ENCODE data around the gene DHX35. TPM values are rescaled to one million over a fixed set of nuclear protein-coding genes. Genes with fewer than 3 reads are reported as not detected.

DHX35 gene
- total RNA-seq (2014; rRNA removed; shearing (Covaris generic)) (20.1 and 25.9 TPM in 2 replicates), polyA plus RNA-seq (2016; fragmentation: Nextera tagmentation; extraction: Ambion mirVana) (8.3 TPM in 2 replicates)
- long read RNA-seq, partial matches to known transcripts = 2 of 6 reads
- long read RNA-seq, other reads (novel, unspliced or antisense) = 1 of 6 reads

GRCh38 chr20:38962044-38962927, at the start of gene DHX35:
TSS of gene DHX35 (plus strand) at chr20:38962344. CDS start at chr20:38962368, 24 bp downstream.
- ATAC-seq = peak; percentile 97
- Mint-ChIP-seq H3K27me3 (ENCODE audit: insufficient read depth, low read depth, poor library complexity) (peaks cover 6% of the 10 kb centered on the region), H3K4me1 (peaks cover 14% of the 10 kb centered on the region), H3K4me3 (peak within 1 kb of the TSS; percentile 99), H3K36me3 (ENCODE audit: low read depth) (peaks cover 4% of the 10 kb centered on the region; the same call in 2 of the 3 replicates), H3K9me3 (no peaks in the 10 kb centered on the region; the same call in 2 of the 3 replicates), H3K27ac (peak within 1 kb of the TSS; percentile 99)
- peak within 1 kb of the TSS; percentile 44 for H2AFZ ChIP-seq
- H3F3A ChIP-seq (replicated peaks; ENCODE audit: low read depth) = no peaks in the 10 kb centered on the region
- no peaks in the 10 kb centered on the region for H3K36me3 ChIP-seq (ENCODE audit: insufficient read depth)
- H4K20me1 ChIP-seq (replicated peaks; ENCODE audit: insufficient read depth) = peaks cover 3% of the 10 kb centered on the region; the same call in 1 of the 2 replicates
- H3K4me3 ChIP-seq = peak within 1 kb of the TSS; percentile 67
- TF ChIP-seq ZNF462 (CRISPR knock-in tag; IDR thresholded peaks at IDR 0.05) (no peak), CTCF (conservative IDR thresholded peaks at IDR 0.05; ENCODE audit: low read depth in 2 of 2) (peak in 1 of 2 experiments; percentile 32; a peak in 2 of 4 replicates), POLR2AphosphoS5 (IDR thresholded peaks at IDR 0.05; ENCODE audit: low read depth) (peak; percentile 95), CREB1 (CRISPR knock-in tag; IDR thresholded peaks at IDR 0.05; ENCODE audit: low read depth) (peak; percentile 60), ZNF331 (CRISPR knock-in tag; IDR thresholded peaks at IDR 0.05; ENCODE audit: low read depth) (no peak)
- DNase-seq (ENCODE audit: low spot score) = peak; percentile 98
- peaks cover 49% of the 10 kb centered on the region for H3K79me2 ChIP-seq (replicated peaks; ENCODE audit: insufficient read depth)
- H3K27ac ChIP-seq (ENCODE audit: low read depth) = peak within 1 kb of the TSS; percentile 94
- no peaks in the 10 kb centered on the region for H3K27me3 ChIP-seq (ENCODE audit: insufficient read depth)
- peak within 1 kb of the TSS; percentile 82 for H3K4me2 ChIP-seq
- H3K9me2 ChIP-seq (ENCODE audit: insufficient read depth) = no peaks in the 10 kb centered on the region
- peaks cover 10% of the 10 kb centered on the region for H3K4me1 ChIP-seq (ENCODE audit: insufficient read depth)
